K562 (cell line): ENCODE measurements around the gene ANKRD65. TPM values are rescaled to one million over a fixed set of nuclear protein-coding genes. Genes with fewer than 3 reads are reported as not detected.

ENCODE experiments used
- EHMT2 ChIP-seq: fragments of 450-650 bp; IDR thresholded peaks from 2 replicates; pipeline ENCODE4 v1.6.1; 2018; ENCODE audit warnings: antibody characterized with exemption
- GTF2E2 ChIP-seq: fragments of 200-800 bp; sonication (Bioruptor generic); IDR thresholded peaks from 2 replicates; pipeline ENCODE4 v1.6.1; 2016; ENCODE audit warnings: missing genetic modification characterization, missing compliant biosample characterization
- GTF2F1 ChIP-seq: IDR thresholded peaks from 2 replicates; pipeline ENCODE4 v1.6.1; 2011; ENCODE audit warnings: low read depth, low read length, improper control_type of control experiment
- KAT8 ChIP-seq: fragments of 450-650 bp; IDR thresholded peaks from 2 replicates; pipeline ENCODE4 v1.6.1; 2016; ENCODE audit warnings: low read depth, mild to moderate bottlenecking
- NELFE ChIP-seq: IDR thresholded peaks from 2 replicates; pipeline ENCODE4 v1.6.1; 2011; ENCODE audit warnings: mild to moderate bottlenecking; ENCODE audit not compliant: insufficient read depth, insufficient read length
- PHF20 ChIP-seq: fragments of 450-650 bp; IDR thresholded peaks from 2 replicates; pipeline ENCODE4 v1.6.1; 2018; ENCODE audit not compliant: partially characterized antibody
- POLR3A ChIP-seq: IDR thresholded peaks from 2 replicates; pipeline ENCODE4 v1.6.1; 2011; ENCODE audit warnings: borderline replicate concordance, mild to moderate bottlenecking, moderate library complexity; ENCODE audit not compliant: insufficient read length, insufficient read depth; ENCODE audit errors: extremely low read depth
- SMAD3 ChIP-seq: fragments of 450-650 bp; formaldehyde crosslinking; conservative IDR thresholded peaks from 2 replicates; pipeline ENCODE4 v1.4.0; 2020; ENCODE audit warnings: mild to moderate bottlenecking
- SPI1 ChIP-seq: IDR thresholded peaks from 2 replicates; pipeline ENCODE4 v1.6.1; 2011; ENCODE audit warnings: low read depth, low read length, control low read depth, borderline replicate concordance
- SREBF2 ChIP-seq: sonication (generic); formaldehyde crosslinking; IDR thresholded peaks from 2 replicates; pipeline ENCODE4 v1.4.0; 2020; ENCODE audit warnings: mild to moderate bottlenecking, missing genetic modification reagents
- STAG1 ChIP-seq: sonication (generic); formaldehyde crosslinking; IDR thresholded peaks from 2 replicates; pipeline ENCODE4 v1.5.0; 2020; ENCODE audit warnings: missing genetic modification reagents, borderline replicate concordance
- THRAP3 ChIP-seq: fragments of 450-650 bp; IDR thresholded peaks from 2 replicates; pipeline ENCODE4 v1.6.1; 2016; ENCODE audit warnings: mild to moderate bottlenecking, inconsistent platforms, borderline replicate concordance
- WHSC1 ChIP-seq: IDR thresholded peaks from one replicate; pipeline ENCODE4 v1.6.1; 2012; ENCODE audit warnings: low read length, control low read depth, inconsistent platforms
- ZBTB1 ChIP-seq: sonication (generic); formaldehyde crosslinking; IDR thresholded peaks from 2 replicates; pipeline ENCODE4 v1.8.1; 2023; ENCODE audit warnings: missing genetic modification reagents, low read depth, mild to moderate bottlenecking, borderline replicate concordance
- polyA plus RNA-seq, 8 experiments: library from polyadenylated mRNA; depleted of rRNA in 4 of 8; stranded (reverse) in 5 of 8; unstranded in 3 of 8; fragments of >200 nt; fragmentation: Nextera tagmentation in 2 of 8; fragmentation: Illumina TruSeq in 1 of 8; extraction: Ambion mirVana in 2 of 8; extraction: Trizol in 1 of 8; gene quantifications; 2 replicates each; pipeline versions ENCODE4 v1.2.1 to v1.2.3, GENCODE V29; 2011 to 2014; ENCODE audit warnings: inconsistent platforms in 1 of 8, missing spikeins in 1 of 8
- total RNA-seq, 7 experiments: library from RNA; depleted of rRNA in 6 of 7; stranded (reverse); fragments of >200 nt in 6 of 7; fragmentation: Illumina TruSeq in 2 of 7; extraction: Trizol in 2 of 7; gene quantifications; 2 replicates each; pipeline versions ENCODE4 v1.2.1 to v1.2.3, GENCODE V29; 2011 to 2021; ENCODE audit warnings: low replicate concordance in 1 of 7
- TF ChIP-seq, protein P1 (sequence below): fragments of 450-650 bp; IDR thresholded peaks from 2 replicates; pipeline ENCODE4 v1.6.1; 2016; ENCODE audit warnings: low read depth, mild to moderate bottlenecking, moderate library complexity
- TF ChIP-seq, protein P2 (sequence below): fragments of 450-650 bp; IDR thresholded peaks from 2 replicates; pipeline ENCODE4 v1.6.1; 2016
- TF ChIP-seq, protein P3 (sequence below): sonication (generic); IDR thresholded peaks from 2 replicates; pipeline ENCODE4 v1.6.1; 2016
- TF ChIP-seq, protein P4 (sequence below): fragments of 450-650 bp; formaldehyde crosslinking; conservative IDR thresholded peaks from 2 replicates; pipeline ENCODE4 v1.4.0; 2022; ENCODE audit warnings: mild to moderate bottlenecking, missing genetic modification characterization
- TF ChIP-seq, protein P5 (sequence below), 2 experiments: fragments of 450-650 bp; conservative IDR thresholded peaks; 2 replicates each; pipeline ENCODE4 v1.6.1; 2017; ENCODE audit warnings: mild to moderate bottlenecking in 2 of 2, moderate library complexity in 2 of 2
- TF ChIP-seq, protein P6 (sequence below): sonication (generic); formaldehyde crosslinking; IDR thresholded peaks from 2 replicates; pipeline ENCODE4 v1.8.1; 2023; ENCODE audit warnings: mild to moderate bottlenecking, missing genetic modification reagents

Gene ANKRD65
- total and polyA plus RNA-seq, 9 of the 15 experiments (the other 6 are each of a cell fraction or from before 2014, with no cell fraction given), result not detected

DNA sequence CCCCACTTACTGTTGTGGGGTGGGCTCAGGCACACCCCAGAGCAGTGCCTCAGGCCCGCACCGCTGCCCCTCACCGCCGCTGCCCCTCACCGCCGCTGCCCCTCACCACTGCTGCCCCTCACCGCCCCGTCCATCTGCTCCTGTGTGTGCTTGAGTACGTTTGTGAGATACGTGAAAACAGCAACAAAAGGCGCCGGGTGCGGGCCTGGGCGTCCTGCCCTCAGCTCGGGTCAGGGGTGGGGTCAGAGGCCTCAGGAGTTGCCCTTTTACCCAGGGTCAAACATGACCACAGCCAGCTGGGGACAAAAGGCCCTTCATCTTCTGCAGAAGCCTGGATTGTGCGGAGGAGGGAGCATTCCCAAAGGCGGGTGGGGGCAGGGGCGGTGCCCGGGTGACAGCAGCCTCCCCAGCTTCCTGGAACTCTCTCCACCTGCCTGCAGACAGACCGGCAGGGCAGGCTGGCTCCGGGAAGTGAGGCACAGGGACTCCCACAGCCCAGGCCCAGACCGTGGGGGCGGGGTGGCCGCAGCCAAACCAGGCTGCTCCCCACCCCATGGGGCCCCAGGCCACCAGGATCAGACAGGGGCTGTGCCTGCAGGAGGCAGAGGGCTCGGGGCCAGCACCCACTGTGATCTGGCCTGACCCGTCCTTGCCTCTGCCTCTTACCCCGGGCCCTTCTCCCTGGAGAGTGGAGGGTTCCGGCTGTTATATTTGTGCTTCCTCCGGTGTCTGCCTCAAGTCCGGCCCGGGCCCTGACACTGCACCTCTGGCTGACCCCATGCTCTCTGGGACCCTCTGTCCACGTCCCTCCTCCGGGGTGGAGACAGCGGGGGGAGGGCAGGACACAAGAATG lies 12.1 kb upstream of the ANKRD65 start (continued):
- peak; percentile 50; the same call in 1 of the 2 replicates for TF ChIP-seq SMAD3
- TF ChIP-seq, protein P1, sequence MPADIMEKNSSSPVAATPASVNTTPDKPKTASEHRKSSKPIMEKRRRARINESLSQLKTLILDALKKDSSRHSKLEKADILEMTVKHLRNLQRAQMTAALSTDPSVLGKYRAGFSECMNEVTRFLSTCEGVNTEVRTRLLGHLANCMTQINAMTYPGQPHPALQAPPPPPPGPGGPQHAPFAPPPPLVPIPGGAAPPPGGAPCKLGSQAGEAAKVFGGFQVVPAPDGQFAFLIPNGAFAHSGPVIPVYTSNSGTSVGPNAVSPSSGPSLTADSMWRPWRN, result 0 out of 2 replicates have a peak, but pooled peaks have one; percentile 41
- no peak for TF ChIP-seq WHSC1
- no peak for TF ChIP-seq EHMT2
- no peak for TF ChIP-seq STAG1 (CRISPR knock-in tag)
- TF ChIP-seq, protein P2, sequence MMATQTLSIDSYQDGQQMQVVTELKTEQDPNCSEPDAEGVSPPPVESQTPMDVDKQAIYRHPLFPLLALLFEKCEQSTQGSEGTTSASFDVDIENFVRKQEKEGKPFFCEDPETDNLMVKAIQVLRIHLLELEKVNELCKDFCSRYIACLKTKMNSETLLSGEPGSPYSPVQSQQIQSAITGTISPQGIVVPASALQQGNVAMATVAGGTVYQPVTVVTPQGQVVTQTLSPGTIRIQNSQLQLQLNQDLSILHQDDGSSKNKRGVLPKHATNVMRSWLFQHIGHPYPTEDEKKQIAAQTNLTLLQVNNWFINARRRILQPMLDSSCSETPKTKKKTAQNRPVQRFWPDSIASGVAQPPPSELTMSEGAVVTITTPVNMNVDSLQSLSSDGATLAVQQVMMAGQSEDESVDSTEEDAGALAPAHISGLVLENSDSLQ, result no peak
- TF ChIP-seq, protein P3, sequence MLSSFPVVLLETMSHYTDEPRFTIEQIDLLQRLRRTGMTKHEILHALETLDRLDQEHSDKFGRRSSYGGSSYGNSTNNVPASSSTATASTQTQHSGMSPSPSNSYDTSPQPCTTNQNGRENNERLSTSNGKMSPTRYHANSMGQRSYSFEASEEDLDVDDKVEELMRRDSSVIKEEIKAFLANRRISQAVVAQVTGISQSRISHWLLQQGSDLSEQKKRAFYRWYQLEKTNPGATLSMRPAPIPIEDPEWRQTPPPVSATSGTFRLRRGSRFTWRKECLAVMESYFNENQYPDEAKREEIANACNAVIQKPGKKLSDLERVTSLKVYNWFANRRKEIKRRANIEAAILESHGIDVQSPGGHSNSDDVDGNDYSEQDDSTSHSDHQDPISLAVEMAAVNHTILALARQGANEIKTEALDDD, result no peak
- TF ChIP-seq PHF20, result no peak
- no peak for TF ChIP-seq SPI1
- TF ChIP-seq SREBF2 (CRISPR knock-in tag), result no peak
- TF ChIP-seq, protein P4, sequence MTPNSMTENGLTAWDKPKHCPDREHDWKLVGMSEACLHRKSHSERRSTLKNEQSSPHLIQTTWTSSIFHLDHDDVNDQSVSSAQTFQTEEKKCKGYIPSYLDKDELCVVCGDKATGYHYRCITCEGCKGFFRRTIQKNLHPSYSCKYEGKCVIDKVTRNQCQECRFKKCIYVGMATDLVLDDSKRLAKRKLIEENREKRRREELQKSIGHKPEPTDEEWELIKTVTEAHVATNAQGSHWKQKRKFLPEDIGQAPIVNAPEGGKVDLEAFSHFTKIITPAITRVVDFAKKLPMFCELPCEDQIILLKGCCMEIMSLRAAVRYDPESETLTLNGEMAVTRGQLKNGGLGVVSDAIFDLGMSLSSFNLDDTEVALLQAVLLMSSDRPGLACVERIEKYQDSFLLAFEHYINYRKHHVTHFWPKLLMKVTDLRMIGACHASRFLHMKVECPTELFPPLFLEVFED (CRISPR knock-in tag), result peak; percentile 63; the same call in 1 of the 2 replicates
- TF ChIP-seq NELFE, result no peak
- 0 out of 2 replicates have a peak, but pooled peaks have one; percentile 34 for TF ChIP-seq ZBTB1
- no peak for TF ChIP-seq KAT8
- TF ChIP-seq, protein P5, sequence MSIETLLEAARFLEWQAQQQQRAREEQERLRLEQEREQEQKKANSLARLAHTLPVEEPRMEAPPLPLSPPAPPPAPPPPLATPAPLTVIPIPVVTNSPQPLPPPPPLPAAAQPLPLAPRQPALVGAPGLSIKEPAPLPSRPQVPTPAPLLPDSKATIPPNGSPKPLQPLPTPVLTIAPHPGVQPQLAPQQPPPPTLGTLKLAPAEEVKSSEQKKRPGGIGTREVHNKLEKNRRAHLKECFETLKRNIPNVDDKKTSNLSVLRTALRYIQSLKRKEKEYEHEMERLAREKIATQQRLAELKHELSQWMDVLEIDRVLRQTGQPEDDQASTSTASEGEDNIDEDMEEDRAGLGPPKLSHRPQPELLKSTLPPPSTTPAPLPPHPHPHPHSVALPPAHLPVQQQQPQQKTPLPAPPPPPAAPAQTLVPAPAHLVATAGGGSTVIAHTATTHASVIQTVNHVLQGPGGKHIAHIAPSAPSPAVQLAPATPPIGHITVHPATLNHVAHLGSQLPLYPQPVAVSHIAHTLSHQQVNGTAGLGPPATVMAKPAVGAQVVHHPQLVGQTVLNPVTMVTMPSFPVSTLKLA (conservative IDR thresholded peaks at IDR 0.05), result peak in 1 of 2 experiments; percentile 74; a peak in 2 of 4 replicates
- no peak for TF ChIP-seq POLR3A
- TF ChIP-seq GTF2F1, result no peak
- TF ChIP-seq, protein P6, sequence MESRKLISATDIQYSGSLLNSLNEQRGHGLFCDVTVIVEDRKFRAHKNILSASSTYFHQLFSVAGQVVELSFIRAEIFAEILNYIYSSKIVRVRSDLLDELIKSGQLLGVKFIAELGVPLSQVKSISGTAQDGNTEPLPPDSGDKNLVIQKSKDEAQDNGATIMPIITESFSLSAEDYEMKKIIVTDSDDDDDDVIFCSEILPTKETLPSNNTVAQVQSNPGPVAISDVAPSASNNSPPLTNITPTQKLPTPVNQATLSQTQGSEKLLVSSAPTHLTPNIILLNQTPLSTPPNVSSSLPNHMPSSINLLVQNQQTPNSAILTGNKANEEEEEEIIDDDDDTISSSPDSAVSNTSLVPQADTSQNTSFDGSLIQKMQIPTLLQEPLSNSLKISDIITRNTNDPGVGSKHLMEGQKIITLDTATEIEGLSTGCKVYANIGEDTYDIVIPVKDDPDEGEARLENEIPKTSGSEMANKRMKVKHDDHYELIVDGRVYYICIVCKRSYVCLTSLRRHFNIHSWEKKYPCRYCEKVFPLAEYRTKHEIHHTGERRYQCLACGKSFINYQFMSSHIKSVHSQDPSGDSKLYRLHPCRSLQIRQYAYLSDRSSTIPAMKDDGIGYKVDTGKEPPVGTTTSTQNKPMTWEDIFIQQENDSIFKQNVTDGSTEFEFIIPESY (CRISPR knock-in tag), result peak; percentile 26; the same call in 1 of the 2 replicates
- TF ChIP-seq THRAP3, result no peak
- TF ChIP-seq GTF2E2 (tag), result no peak
